GM12878 (cell line): ENCODE data around the gene TDRD7. TPM values are rescaled to one million over a fixed set of nuclear protein-coding genes. Genes with fewer than 3 reads are reported as not detected.

Experiments used
- ATAC-seq: fragments of 200-7000 bp; cut with Tn5 transposase; 3 replicates; pipeline ENCODE4 v1.9.1; 2020; ENCODE audit warnings: mild to moderate bottlenecking, moderate library complexity
- BruUV-seq: library from RNA; stranded (reverse); fragments of 400-500 nt; replicated peaks from 2 replicates; lab custom pipeline; 2021; lab: Mats Ljungman, UMichigan
- CTCF ChIA-PET: fragments of 300-600 bp; sonication (Branson Sonifier 250); formaldehyde crosslinking; extraction: SDS; loops from one replicate; lab custom pipeline; 2021; ENCODE audit warnings: inconsistent platforms; lab: Yijun Ruan, JAX
- POLR2A ChIA-PET: fragments of 350-600 bp; formaldehyde crosslinking; extraction: SDS; loops from one replicate; lab custom pipeline; 2021; ENCODE audit warnings: inconsistent platforms; lab: Charles Lee
- RAD21 ChIA-PET: fragments of 300-600 bp; sonication (Branson Sonifier 250); formaldehyde crosslinking; loops from one replicate; lab custom pipeline; 2023; ENCODE audit warnings: antibody characterized with exemption; ENCODE audit not compliant: unreplicated experiment; lab: Charles Lee
- SMC1A ChIA-PET: fragments of 300-600 bp; sonication (Branson Sonifier 250); formaldehyde crosslinking; loops from one replicate; lab custom pipeline; 2023; ENCODE audit not compliant: unreplicated experiment, uncharacterized antibody; lab: Charles Lee
- DNase-seq: peaks from one replicate; pipeline ENCODE4 v3.0.0-alpha.2; 2011; ENCODE audit warnings: low read depth, low spot score
- FAIRE-seq: peaks from 3 replicates; lab custom pipeline; 2011; peaks lifted over from hg19 to GRCh38; lab: Jason Lieb, UNC
- H2AFZ ChIP-seq: 2 replicates; pipeline ENCODE4 v1.6.0; 2011; ENCODE audit warnings: low read depth, low read length, control low read depth; ENCODE audit not compliant: control insufficient read depth
- H3K27ac ChIP-seq: 2 replicates; pipeline ENCODE4 v1.5.1; 2011; ENCODE audit warnings: control low read depth; ENCODE audit not compliant: control insufficient read depth, insufficient read depth
- H3K27me3 ChIP-seq, 2 experiments: replicated peaks in 1 of 2; 2 replicates each; pipeline versions ENCODE4 v1.6.0 to v1.6.1; 2011; ENCODE audit warnings: low read length in 1 of 2; ENCODE audit not compliant: control insufficient read depth in 2 of 2, insufficient read depth in 2 of 2
- H3K36me3 ChIP-seq, 2 experiments: 2 replicates each; pipeline ENCODE4 v1.5.1; 2011; ENCODE audit warnings: low read length in 1 of 2; ENCODE audit not compliant: control insufficient read depth in 2 of 2, insufficient read depth in 2 of 2
- H3K4me1 ChIP-seq: 2 replicates; pipeline ENCODE4 v1.6.1; 2011; ENCODE audit warnings: mild to moderate bottlenecking, low read length, moderate library complexity, mixed read lengths; ENCODE audit not compliant: control insufficient read depth, insufficient read depth
- H3K4me2 ChIP-seq: 2 replicates; pipeline ENCODE4 v1.6.0; 2011; ENCODE audit warnings: control low read depth; ENCODE audit not compliant: control insufficient read depth, insufficient read depth
- H3K4me3 ChIP-seq: fragments of 200-600 bp; sonication (generic); 2 replicates; pipeline ENCODE4 v1.5.1; 2016
- H3K79me2 ChIP-seq: 2 replicates; pipeline ENCODE4 v1.6.0; 2011; ENCODE audit warnings: low read length; ENCODE audit not compliant: control insufficient read depth, insufficient read depth
- H3K9ac ChIP-seq: 2 replicates; pipeline ENCODE4 v1.8.0; 2011; ENCODE audit warnings: low read length, control low read depth, mixed read lengths; ENCODE audit not compliant: control insufficient read depth, insufficient read depth
- H3K9me3 ChIP-seq: replicated peaks from 3 replicates; pipeline ENCODE4 v1.5.1; 2011; ENCODE audit warnings: mild to moderate bottlenecking, low read length; ENCODE audit not compliant: control insufficient read depth, insufficient read depth
- H4K20me1 ChIP-seq: 2 replicates; pipeline ENCODE4 v1.6.0; 2011; ENCODE audit not compliant: control insufficient read depth, insufficient read depth
- RAD21 ChIP-seq: IDR thresholded peaks from 2 replicates; pipeline ENCODE4 v1.6.1; 2011; ENCODE audit warnings: mild to moderate bottlenecking, low read depth, low read length, moderate library complexity; ENCODE audit not compliant: insufficient read depth
- SMC3 ChIP-seq: IDR thresholded peaks from 2 replicates; pipeline ENCODE4 v1.6.1; 2011; ENCODE audit warnings: low read length, improper control_type of control experiment, borderline replicate concordance
- ZNF24 ChIP-seq: fragments of 450-650 bp; IDR thresholded peaks from 2 replicates; pipeline ENCODE4 v1.6.1; 2017; ENCODE audit warnings: antibody characterized with exemption, mild to moderate bottlenecking
- WGBS: methylation state at CpG from one replicate; pipeline ENCODE4 v1.1.6; 2016; ENCODE audit warnings: low lambda C conversion rate; ENCODE audit not compliant: insufficient replicate concordance, insufficient coverage; ENCODE audit errors: missing lambda C conversion rate; 5-methylcytosine and 5-hydroxymethylcytosine counted together
- in situ Hi-C: fragments of 300-500 bp; cut with MboI; formaldehyde crosslinking; loops from 9 replicates; pipeline ENCODE4 v1.14.3; 2018; ENCODE audit warnings: mixed read lengths
- intact Hi-C: fragments of 100-400 bp; cut with micrococcal nuclease; formaldehyde crosslinking; loops from one replicate; pipeline ENCODE4 v1.14.2; 2022; ENCODE audit not compliant: unreplicated experiment
- polyA plus RNA-seq, 11 experiments: library from polyadenylated mRNA; depleted of rRNA in 4 of 11; unstranded in 6 of 11; stranded (reverse) in 5 of 11; fragments of >200 nt; fragmentation: Nextera tagmentation in 4 of 11; fragmentation: Illumina TruSeq in 1 of 11; extraction: Ambion mirVana in 4 of 11; extraction: Trizol in 1 of 11; gene quantifications; 1 replicate in 1 of 11; 2 replicates in 10 of 11; pipeline versions ENCODE4 v1.2.1 to v1.2.3, GENCODE V29; 2011 to 2016; ENCODE audit warnings: inconsistent platforms in 2 of 11, missing spikeins in 2 of 11, low read depth in 1 of 11
- total RNA-seq, 4 experiments: library from RNA; depleted of rRNA in 3 of 4; stranded (reverse); fragments of >200 nt in 3 of 4; fragmentation: Illumina TruSeq in 1 of 4; extraction: Trizol in 1 of 4; gene quantifications; 2 replicates each; pipeline versions ENCODE4 v1.2.1 to v1.2.3, GENCODE V29; 2013 to 2021
- TF ChIP-seq, protein P1 (sequence below): fragments of 450-650 bp; IDR thresholded peaks from 2 replicates; pipeline ENCODE4 v1.6.1; 2017; ENCODE audit warnings: borderline replicate concordance
- TF ChIP-seq, protein P2 (sequence below), 3 experiments: IDR thresholded peaks in 2 of 3; conservative IDR thresholded peaks in 1 of 3; 2 replicates each; pipeline ENCODE4 v1.5.1; 2011; ENCODE audit warnings: low read depth in 3 of 3, low read length in 3 of 3, mild to moderate bottlenecking in 3 of 3, control low read depth in 2 of 3, moderate library complexity in 2 of 3, inconsistent platforms in 1 of 3, mixed read lengths in 1 of 3; ENCODE audit not compliant: control insufficient read depth in 2 of 3, insufficient read depth in 1 of 3; ENCODE audit errors: extremely low read depth in 1 of 3
- TF ChIP-seq, protein P3 (sequence below): IDR thresholded peaks from 2 replicates; pipeline ENCODE4 v1.6.1; 2012; ENCODE audit warnings: mild to moderate bottlenecking, low read depth, low read length

TDRD7 gene
- total and polyA plus RNA-seq, 10 of the 15 experiments (the other 5 are each of a cell fraction or from before 2014, with no cell fraction given), result 5.7 to 26.4 (median 16.2) TPM

DNA sequence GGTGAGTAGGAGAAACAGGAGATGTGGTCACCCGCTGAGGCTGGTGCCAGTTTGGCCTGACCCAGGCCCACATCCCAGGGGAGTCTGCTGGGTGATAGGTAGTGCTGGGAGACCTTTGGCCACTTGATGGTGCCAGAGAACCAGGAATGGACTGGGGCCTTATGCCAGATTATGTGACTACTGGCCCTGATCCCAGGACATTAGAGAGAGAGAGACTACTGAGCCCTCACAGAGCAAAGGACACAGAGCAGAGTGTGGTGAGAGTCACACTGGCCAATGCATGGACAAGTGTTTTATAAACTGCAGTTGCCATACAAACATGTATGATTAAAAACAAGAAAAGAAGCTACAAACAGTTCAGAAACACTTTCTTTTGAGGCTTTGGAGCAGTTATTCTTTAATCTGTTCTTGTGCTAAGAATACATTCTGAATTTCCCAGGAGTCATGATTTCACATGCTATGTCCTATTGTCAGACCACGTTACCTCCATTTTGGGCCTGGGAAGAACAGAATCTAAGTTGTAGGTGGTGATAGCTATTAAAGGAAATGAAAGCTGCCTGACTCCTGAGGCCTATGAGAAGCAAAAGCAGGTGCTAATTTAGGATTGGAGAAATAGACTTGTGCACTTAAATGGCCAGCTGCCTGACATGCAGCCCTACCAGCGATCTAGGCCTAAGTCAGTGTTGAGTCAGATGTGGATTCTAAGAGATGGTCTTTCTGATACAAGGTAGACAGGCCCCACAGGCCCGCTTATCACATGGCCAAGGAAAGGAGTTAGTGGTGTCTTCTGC lies 57.0 kb downstream of the TDRD7 start (continued):
- TF ChIP-seq, protein P1, sequence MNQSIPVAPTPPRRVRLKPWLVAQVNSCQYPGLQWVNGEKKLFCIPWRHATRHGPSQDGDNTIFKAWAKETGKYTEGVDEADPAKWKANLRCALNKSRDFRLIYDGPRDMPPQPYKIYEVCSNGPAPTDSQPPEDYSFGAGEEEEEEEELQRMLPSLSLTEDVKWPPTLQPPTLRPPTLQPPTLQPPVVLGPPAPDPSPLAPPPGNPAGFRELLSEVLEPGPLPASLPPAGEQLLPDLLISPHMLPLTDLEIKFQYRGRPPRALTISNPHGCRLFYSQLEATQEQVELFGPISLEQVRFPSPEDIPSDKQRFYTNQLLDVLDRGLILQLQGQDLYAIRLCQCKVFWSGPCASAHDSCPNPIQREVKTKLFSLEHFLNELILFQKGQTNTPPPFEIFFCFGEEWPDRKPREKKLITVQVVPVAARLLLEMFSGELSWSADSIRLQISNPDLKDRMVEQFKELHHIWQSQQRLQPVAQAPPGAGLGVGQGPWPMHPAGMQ, result no peak

DNA sequence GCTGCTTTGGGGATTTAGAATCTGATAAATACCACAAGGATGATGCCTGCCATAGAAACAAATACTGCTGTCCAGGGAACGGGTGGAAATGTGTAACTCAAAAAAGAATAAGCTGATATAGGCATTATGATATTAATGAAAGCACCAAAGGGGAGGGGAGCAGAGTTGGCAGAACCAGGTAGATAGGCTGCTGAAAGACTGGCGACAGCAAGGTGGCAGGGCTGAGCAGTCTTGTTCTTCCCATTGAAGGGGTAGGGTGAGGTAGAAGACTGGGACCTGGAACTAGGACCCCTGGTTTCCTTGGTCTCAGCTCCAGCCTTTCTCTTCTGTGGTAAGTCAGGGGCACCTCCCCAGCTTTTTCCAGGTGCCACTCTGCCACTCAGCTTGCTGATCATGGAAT lies 58.2 kb downstream of the TDRD7 start:
- FAIRE-seq, result no peak
- 79% methylated on average over 2 of the region's 2 CpGs for WGBS
- RAD21 ChIA-PET, result interaction anchor here (0.7 to 10.0 kb wide), 27 partner anchors 8 to 227 kb away, joined by 3 to 306 read pairs (median 6); partner anchors contain the start of genes NCBP1, TDRD7, TMOD1 and TSTD2

More for the DNA sequence above, 58.2 kb downstream of the TDRD7 start:
- peak; percentile 3; the same call in 1 of the 2 replicates for TF ChIP-seq SMC3
- peak; percentile 31 for TF ChIP-seq RAD21
- TF ChIP-seq, protein P1, result no peak
- TF ChIP-seq, protein P2, sequence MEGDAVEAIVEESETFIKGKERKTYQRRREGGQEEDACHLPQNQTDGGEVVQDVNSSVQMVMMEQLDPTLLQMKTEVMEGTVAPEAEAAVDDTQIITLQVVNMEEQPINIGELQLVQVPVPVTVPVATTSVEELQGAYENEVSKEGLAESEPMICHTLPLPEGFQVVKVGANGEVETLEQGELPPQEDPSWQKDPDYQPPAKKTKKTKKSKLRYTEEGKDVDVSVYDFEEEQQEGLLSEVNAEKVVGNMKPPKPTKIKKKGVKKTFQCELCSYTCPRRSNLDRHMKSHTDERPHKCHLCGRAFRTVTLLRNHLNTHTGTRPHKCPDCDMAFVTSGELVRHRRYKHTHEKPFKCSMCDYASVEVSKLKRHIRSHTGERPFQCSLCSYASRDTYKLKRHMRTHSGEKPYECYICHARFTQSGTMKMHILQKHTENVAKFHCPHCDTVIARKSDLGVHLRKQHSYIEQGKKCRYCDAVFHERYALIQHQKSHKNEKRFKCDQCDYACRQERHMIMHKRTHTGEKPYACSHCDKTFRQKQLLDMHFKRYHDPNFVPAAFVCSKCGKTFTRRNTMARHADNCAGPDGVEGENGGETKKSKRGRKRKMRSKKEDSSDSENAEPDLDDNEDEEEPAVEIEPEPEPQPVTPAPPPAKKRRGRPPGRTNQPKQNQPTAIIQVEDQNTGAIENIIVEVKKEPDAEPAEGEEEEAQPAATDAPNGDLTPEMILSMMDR (IDR thresholded peaks at IDR 0.05 in 2 of 3, conservative IDR thresholded peaks at IDR 0.05 in 1 of 3; ENCODE audit: control insufficient read depth in 2 of 3, extremely low read depth in 1 of 3, insufficient read depth in 1 of 3, low read depth in 3 of 3, low read length in 3 of 3), result peak; percentile 39 to 56 (median 44); a peak in 4 of 6 replicates
- no peak for TF ChIP-seq ZNF24
- TF ChIP-seq, protein P3, sequence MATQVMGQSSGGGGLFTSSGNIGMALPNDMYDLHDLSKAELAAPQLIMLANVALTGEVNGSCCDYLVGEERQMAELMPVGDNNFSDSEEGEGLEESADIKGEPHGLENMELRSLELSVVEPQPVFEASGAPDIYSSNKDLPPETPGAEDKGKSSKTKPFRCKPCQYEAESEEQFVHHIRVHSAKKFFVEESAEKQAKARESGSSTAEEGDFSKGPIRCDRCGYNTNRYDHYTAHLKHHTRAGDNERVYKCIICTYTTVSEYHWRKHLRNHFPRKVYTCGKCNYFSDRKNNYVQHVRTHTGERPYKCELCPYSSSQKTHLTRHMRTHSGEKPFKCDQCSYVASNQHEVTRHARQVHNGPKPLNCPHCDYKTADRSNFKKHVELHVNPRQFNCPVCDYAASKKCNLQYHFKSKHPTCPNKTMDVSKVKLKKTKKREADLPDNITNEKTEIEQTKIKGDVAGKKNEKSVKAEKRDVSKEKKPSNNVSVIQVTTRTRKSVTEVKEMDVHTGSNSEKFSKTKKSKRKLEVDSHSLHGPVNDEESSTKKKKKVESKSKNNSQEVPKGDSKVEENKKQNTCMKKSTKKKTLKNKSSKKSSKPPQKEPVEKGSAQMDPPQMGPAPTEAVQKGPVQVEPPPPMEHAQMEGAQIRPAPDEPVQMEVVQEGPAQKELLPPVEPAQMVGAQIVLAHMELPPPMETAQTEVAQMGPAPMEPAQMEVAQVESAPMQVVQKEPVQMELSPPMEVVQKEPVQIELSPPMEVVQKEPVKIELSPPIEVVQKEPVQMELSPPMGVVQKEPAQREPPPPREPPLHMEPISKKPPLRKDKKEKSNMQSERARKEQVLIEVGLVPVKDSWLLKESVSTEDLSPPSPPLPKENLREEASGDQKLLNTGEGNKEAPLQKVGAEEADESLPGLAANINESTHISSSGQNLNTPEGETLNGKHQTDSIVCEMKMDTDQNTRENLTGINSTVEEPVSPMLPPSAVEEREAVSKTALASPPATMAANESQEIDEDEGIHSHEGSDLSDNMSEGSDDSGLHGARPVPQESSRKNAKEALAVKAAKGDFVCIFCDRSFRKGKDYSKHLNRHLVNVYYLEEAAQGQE, result no peak
- TF ChIP-seq, all 136 proteins: peak for 3
- no peak overlapping the region for H2AFZ ChIP-seq
- no peak overlapping the region for H3K4me3 ChIP-seq
- peaks cover 0 to 3% of the 10 kb centered on the region in 2 experiments; a peak in 2 of 4 replicates for H3K36me3 ChIP-seq
- ChIA-PET CTCF (interaction anchor here (0.7 to 14.9 kb wide), 43 partner anchors 9 to 614 kb away, joined by 3 to 573 read pairs (median 7); partner anchors contain the start of genes NCBP1, TDRD7, TMOD1 and TSTD2), POLR2A (interaction anchor here (0.7 to 4.5 kb wide), 6 partner anchors 32 to 164 kb away, joined by 3 to 35 read pairs (median 6); partner anchors contain the start of genes NCBP1, TDRD7, TMOD1 and TSTD2), SMC1A (interaction anchor here (0.7 to 11.4 kb wide), 39 partner anchors 8 to 862 kb away, joined by 3 to 377 read pairs (median 7); partner anchors contain the start of genes NCBP1, TMOD1 and TSTD2)
- no peak overlapping the region for H3K4me2 ChIP-seq
- H3K79me2 ChIP-seq, result no peaks in the 10 kb centered on the region
- DNase-seq, result no peak
- H3K4me1 ChIP-seq, result peaks cover 18% of the 10 kb centered on the region
- H3K27me3 ChIP-seq, result no peaks in the 10 kb centered on the region
- no peaks in the 10 kb centered on the region for H3K9me3 ChIP-seq
- intact Hi-C loops (no loop called here), in situ Hi-C loops (no loop called here)
- H3K9ac ChIP-seq, result no peak overlapping the region
- no peaks in the 10 kb centered on the region for H4K20me1 ChIP-seq
- peak; percentile 52 for ATAC-seq
- H3K27ac ChIP-seq, result no peak overlapping the region
- no TSS peak for BruUV-seq
